HepG2 (cell line): ENCODE data around the gene THRA. TPM values are rescaled to one million over a fixed set of nuclear protein-coding genes. Genes with fewer than 3 reads are reported as not detected.

Experiments
- ADNP ChIP-seq: sonication (generic); formaldehyde crosslinking; IDR thresholded peaks from 2 replicates; pipeline ENCODE4 v1.4.0; 2020; ENCODE audit warnings: missing genetic modification reagents
- ATF7-NPFF ChIP-seq: sonication (generic); formaldehyde crosslinking; IDR thresholded peaks from 2 replicates; pipeline ENCODE4 v1.8.1; 2023; ENCODE audit warnings: mild to moderate bottlenecking, low read depth, missing genetic modification reagents, moderate library complexity
- CEBPG ChIP-seq: IDR thresholded peaks from 2 replicates; pipeline ENCODE4 v1.6.1; 2016
- DR1 ChIP-seq: sonication (generic); formaldehyde crosslinking; IDR thresholded peaks from 2 replicates; pipeline ENCODE4 v1.8.0; 2021; ENCODE audit warnings: mild to moderate bottlenecking, missing genetic modification reagents, inconsistent platforms
- EEA1 ChIP-seq: sonication (generic); formaldehyde crosslinking; IDR thresholded peaks from 2 replicates; pipeline ENCODE4 v1.5.1; 2020; ENCODE audit warnings: mild to moderate bottlenecking, missing genetic modification reagents, borderline replicate concordance
- EED ChIP-seq: sonication (generic); formaldehyde crosslinking; IDR thresholded peaks from 2 replicates; pipeline ENCODE4 v1.5.0; 2020; ENCODE audit warnings: mild to moderate bottlenecking, missing genetic modification reagents
- FOXC1 ChIP-seq: sonication (generic); formaldehyde crosslinking; IDR thresholded peaks from 2 replicates; pipeline ENCODE4 v1.8.0; 2022; ENCODE audit warnings: mild to moderate bottlenecking, missing genetic modification reagents, borderline replicate concordance
- HMGA1 ChIP-seq: sonication (generic); formaldehyde crosslinking; conservative IDR thresholded peaks from 2 replicates; pipeline ENCODE4 v1.4.0; 2020; ENCODE audit warnings: missing genetic modification reagents
- HNF4A ChIP-seq: sonication (generic); formaldehyde crosslinking; IDR thresholded peaks from 2 replicates; pipeline ENCODE4 v1.4.0; 2020; ENCODE audit warnings: missing genetic modification reagents
- KLF9 ChIP-seq: IDR thresholded peaks from 2 replicates; pipeline ENCODE4 v1.6.1; 2016; ENCODE audit warnings: low read depth
- MTA3 ChIP-seq: sonication (generic); formaldehyde crosslinking; IDR thresholded peaks from 2 replicates; pipeline ENCODE4 v1.4.0; 2020; ENCODE audit warnings: missing genetic modification reagents
- POGZ ChIP-seq: sonication (generic); formaldehyde crosslinking; IDR thresholded peaks from 2 replicates; pipeline ENCODE4 v1.4.0; 2020; ENCODE audit warnings: mild to moderate bottlenecking, missing genetic modification reagents
- RARA ChIP-seq: IDR thresholded peaks from 2 replicates; pipeline ENCODE4 v1.6.1; 2016; ENCODE audit warnings: missing genetic modification reagents, missing compliant biosample characterization
- RBM39 ChIP-seq: fragments of 200-400 bp; formaldehyde crosslinking; IDR thresholded peaks from one replicate; pipeline ENCODE4 v1.6.1; 2018; ENCODE audit warnings: antibody characterized with exemption, mild to moderate bottlenecking, low read depth, low read length; ENCODE audit not compliant: poor library complexity, severe bottlenecking
- SMAD9 ChIP-seq: sonication (generic); formaldehyde crosslinking; IDR thresholded peaks from 2 replicates; pipeline ENCODE4 v1.5.1; 2020; ENCODE audit warnings: mild to moderate bottlenecking, missing genetic modification reagents
- SMYD3 ChIP-seq: sonication (generic); formaldehyde crosslinking; IDR thresholded peaks from 2 replicates; pipeline ENCODE4 v1.8.1; 2023; ENCODE audit warnings: mild to moderate bottlenecking, missing genetic modification reagents
- SOX6 ChIP-seq, 2 experiments: fragments of 450-650 bp in 1 of 2; sonication (generic) in 1 of 2; formaldehyde crosslinking in 1 of 2; IDR thresholded peaks; 2 replicates each; pipeline versions ENCODE4 v1.4.0 to v1.6.1; 2017 to 2020; ENCODE audit warnings: antibody characterized with exemption in 1 of 2, mild to moderate bottlenecking in 1 of 2, missing genetic modification reagents in 1 of 2
- SRF ChIP-seq: IDR thresholded peaks from 2 replicates; pipeline ENCODE4 v1.6.1; 2011; ENCODE audit warnings: mild to moderate bottlenecking, low read depth, low read length, moderate library complexity
- TGIF2 ChIP-seq: IDR thresholded peaks from 2 replicates; pipeline ENCODE4 v1.6.1; 2016; ENCODE audit warnings: control low read depth, missing compliant biosample characterization
- ZFP1 ChIP-seq: IDR thresholded peaks from 2 replicates; pipeline ENCODE4 v1.6.1; 2016
- ZNF138 ChIP-seq: sonication (generic); formaldehyde crosslinking; IDR thresholded peaks from 2 replicates; pipeline ENCODE4 v1.5.0; 2020; ENCODE audit warnings: mild to moderate bottlenecking, low read depth, missing genetic modification reagents
- ZNF24 ChIP-seq: fragments of 450-650 bp; IDR thresholded peaks from 2 replicates; pipeline ENCODE4 v1.6.1; 2017; ENCODE audit warnings: antibody characterized with exemption, mild to moderate bottlenecking
- ZNF256 ChIP-seq: sonication (generic); formaldehyde crosslinking; conservative IDR thresholded peaks from 2 replicates; pipeline ENCODE4 v1.4.0; 2020; ENCODE audit warnings: missing genetic modification reagents
- ZNF260 ChIP-seq: sonication (generic); formaldehyde crosslinking; IDR thresholded peaks from 2 replicates; pipeline ENCODE4 v1.4.0; 2020; ENCODE audit warnings: missing genetic modification reagents, low read depth, mild to moderate bottlenecking, borderline replicate concordance
- ZNF3 ChIP-seq: IDR thresholded peaks from 2 replicates; pipeline ENCODE4 v1.7.0; 2017; ENCODE audit warnings: inconsistent platforms
- ZNF530 ChIP-seq: sonication (generic); formaldehyde crosslinking; IDR thresholded peaks from 2 replicates; pipeline ENCODE4 v1.5.0; 2020; ENCODE audit warnings: low read depth, mild to moderate bottlenecking, missing genetic modification reagents
- ZNF720 ChIP-seq: sonication (generic); formaldehyde crosslinking; IDR thresholded peaks from 2 replicates; pipeline ENCODE4 v1.4.0; 2020; ENCODE audit warnings: missing genetic modification reagents
- ZNF749 ChIP-seq: sonication (generic); formaldehyde crosslinking; IDR thresholded peaks from 2 replicates; pipeline ENCODE4 v1.8.0; 2022; ENCODE audit warnings: mild to moderate bottlenecking, missing genetic modification reagents, moderate library complexity, borderline replicate concordance
- ZSCAN29 ChIP-seq: sonication (generic); formaldehyde crosslinking; conservative IDR thresholded peaks from 2 replicates; pipeline ENCODE4 v1.4.0; 2020; ENCODE audit warnings: mild to moderate bottlenecking, missing genetic modification reagents
- polyA plus RNA-seq, 8 experiments: library from polyadenylated mRNA; depleted of rRNA in 3 of 8; stranded (reverse) in 7 of 8; unstranded in 1 of 8; fragments of >200 nt; fragmentation: Illumina TruSeq in 4 of 8; extraction: Trizol in 4 of 8; gene quantifications; 2 replicates each; pipeline versions ENCODE4 v1.2.1 to v1.2.3, GENCODE V29; 2011 to 2016; ENCODE audit warnings: low read depth in 4 of 8, missing spikeins in 1 of 8, mixed read lengths in 1 of 8; ENCODE audit not compliant: insufficient read depth in 1 of 8
- total RNA-seq, 5 experiments: library from RNA; depleted of rRNA; stranded (reverse); fragments of >200 nt; fragmentation: Illumina TruSeq; extraction: Trizol; gene quantifications; 2 replicates each; pipeline ENCODE4 v1.2.3, GENCODE V29; 2016; ENCODE audit warnings: low read depth in 1 of 5
- TF ChIP-seq, protein P1 (sequence below): IDR thresholded peaks from 2 replicates; pipeline ENCODE4 v1.6.1; 2016; ENCODE audit warnings: low read depth
- TF ChIP-seq, protein P2 (sequence below): sonication (generic); formaldehyde crosslinking; IDR thresholded peaks from 2 replicates; pipeline ENCODE4 v1.4.0; 2020; ENCODE audit warnings: missing genetic modification reagents

Gene THRA
- total and polyA plus RNA-seq, 2 of the 13 experiments (the other 11 are each of a cell fraction or from before 2014, with no cell fraction given): 8.0 to 9.9 TPM

DNA sequence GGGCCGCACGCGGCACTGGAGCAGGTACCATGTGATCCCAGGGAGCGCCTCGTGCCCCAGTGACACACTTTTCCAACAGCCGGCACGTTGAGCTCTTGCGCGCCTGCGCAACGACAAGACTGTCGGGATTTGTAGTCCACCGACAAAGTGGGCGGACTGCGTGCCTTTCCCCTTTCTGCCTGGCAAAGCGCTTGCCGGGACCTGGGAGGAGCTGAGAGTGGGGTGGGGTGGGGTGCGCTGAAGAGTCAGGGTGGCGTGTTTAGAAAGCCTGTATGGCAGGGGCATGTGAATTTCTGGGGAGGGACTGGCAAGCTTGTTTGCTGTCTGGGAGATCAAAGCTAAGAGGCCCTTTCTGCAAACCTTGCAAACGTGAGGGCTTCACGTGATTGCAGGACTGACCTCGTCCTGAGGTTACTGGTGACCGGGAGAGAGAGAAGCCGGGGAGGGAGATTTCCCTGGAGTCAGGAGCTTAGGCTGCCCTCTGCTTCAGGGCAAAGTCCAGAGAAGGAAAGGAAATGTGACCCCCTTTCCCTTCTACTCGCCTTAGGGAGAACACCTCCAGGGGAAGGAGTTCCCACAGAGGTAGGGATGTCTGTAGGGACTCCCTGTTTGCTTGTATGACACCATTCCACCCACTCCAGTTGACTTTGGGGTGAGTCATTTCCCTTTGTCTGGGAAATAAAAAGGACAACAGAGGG is 38.1 kb downstream of the THRA start (continued):
- TF ChIP-seq SMAD9 (peak; percentile 96; the same call in 1 of the 2 replicates), ZNF24 (no peak), ZNF530 (CRISPR knock-in tag) (no peak), MTA3 (CRISPR knock-in tag) (no peak), ZSCAN29 (CRISPR knock-in tag) (peak; percentile 97), TGIF2 (peak; percentile 95), SOX6 (IDR thresholded peaks at IDR 0.05) (no peak), SOX6 (CRISPR knock-in tag; IDR thresholded peaks at IDR 0.05) (peak; percentile 98), ZNF720 (CRISPR knock-in tag) (no peak), HNF4A (peak; percentile 95), SRF (peak; percentile 5; the same call in 1 of the 2 replicates), ZNF138 (peak; percentile 99), HMGA1 (CRISPR knock-in tag) (no peak), ZNF260 (CRISPR knock-in tag) (no peak), ZNF3 (no peak), ADNP (CRISPR knock-in tag) (no peak), KLF9 (peak; percentile 22; the same call in 1 of the 2 replicates), RARA (CRISPR knock-in tag) (peak; percentile 95), EEA1 (CRISPR knock-in tag) (peak; percentile 88), ZNF256 (CRISPR knock-in tag) (peak; percentile 98), EED (CRISPR knock-in tag) (peak; percentile 98), ZFP1 (CRISPR knock-in tag) (0 out of 2 replicates have a peak, but pooled peaks have one; percentile 60), ATF7-NPFF (CRISPR knock-in tag) (peak; percentile 99), DR1 (CRISPR knock-in tag) (peak; percentile 87; the same call in 1 of the 2 replicates), POGZ (CRISPR knock-in tag) (peak; percentile 53; the same call in 1 of the 2 replicates), RBM39 (no peak), CEBPG (CRISPR knock-in tag) (peak; percentile 46), ZNF749 (peak; percentile 91), SMYD3 (CRISPR knock-in tag) (no peak; the same call in none of the 2 replicates), FOXC1 (CRISPR knock-in tag) (peak; percentile 100)
- TF ChIP-seq, protein P1, sequence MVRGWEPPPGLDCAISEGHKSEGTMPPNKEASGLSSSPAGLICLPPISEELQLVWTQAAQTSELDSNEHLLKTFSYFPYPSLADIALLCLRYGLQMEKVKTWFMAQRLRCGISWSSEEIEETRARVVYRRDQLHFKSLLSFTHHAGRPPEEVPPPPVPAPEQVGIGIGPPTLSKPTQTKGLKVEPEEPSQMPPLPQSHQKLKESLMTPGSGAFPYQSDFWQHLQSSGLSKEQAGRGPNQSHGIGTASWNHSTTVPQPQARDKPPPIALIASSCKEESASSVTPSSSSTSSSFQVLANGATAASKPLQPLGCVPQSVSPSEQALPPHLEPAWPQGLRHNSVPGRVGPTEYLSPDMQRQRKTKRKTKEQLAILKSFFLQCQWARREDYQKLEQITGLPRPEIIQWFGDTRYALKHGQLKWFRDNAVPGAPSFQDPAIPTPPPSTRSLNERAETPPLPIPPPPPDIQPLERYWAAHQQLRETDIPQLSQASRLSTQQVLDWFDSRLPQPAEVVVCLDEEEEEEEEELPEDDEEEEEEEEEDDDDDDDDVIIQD (CRISPR knock-in tag): peak; percentile 85
- TF ChIP-seq, protein P2, sequence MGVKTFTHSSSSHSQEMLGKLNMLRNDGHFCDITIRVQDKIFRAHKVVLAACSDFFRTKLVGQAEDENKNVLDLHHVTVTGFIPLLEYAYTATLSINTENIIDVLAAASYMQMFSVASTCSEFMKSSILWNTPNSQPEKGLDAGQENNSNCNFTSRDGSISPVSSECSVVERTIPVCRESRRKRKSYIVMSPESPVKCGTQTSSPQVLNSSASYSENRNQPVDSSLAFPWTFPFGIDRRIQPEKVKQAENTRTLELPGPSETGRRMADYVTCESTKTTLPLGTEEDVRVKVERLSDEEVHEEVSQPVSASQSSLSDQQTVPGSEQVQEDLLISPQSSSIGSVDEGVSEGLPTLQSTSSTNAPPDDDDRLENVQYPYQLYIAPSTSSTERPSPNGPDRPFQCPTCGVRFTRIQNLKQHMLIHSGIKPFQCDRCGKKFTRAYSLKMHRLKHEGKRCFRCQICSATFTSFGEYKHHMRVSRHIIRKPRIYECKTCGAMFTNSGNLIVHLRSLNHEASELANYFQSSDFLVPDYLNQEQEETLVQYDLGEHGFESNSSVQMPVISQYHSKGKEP (CRISPR knock-in tag): peak; percentile 28; the same call in 1 of the 2 replicates
